Ovary (tissue), 9 donors: ENCODE data around the gene SLC17A9. TPM values are rescaled to one million over a fixed set of nuclear protein-coding genes. Genes with fewer than 3 reads are reported as not detected.

Experiments
- DNase-seq, 5 donors: peaks; one replicate each; pipeline ENCODE4 v3.0.0-alpha.2; 2019 to 2020
- H3K27ac ChIP-seq, 2 donors: fragments of 200-600 bp; one replicate each; pipeline versions ENCODE4 v1.5.1 to v1.8.0; 2019 to 2022
- H3K27me3 ChIP-seq: fragments of 200-600 bp; one replicate; pipeline ENCODE4 v1.8.0; 2022
- H3K36me3 ChIP-seq: fragments of 200-600 bp; sonication (generic); one replicate; pipeline ENCODE4 v1.5.1; 2019
- H3K4me1 ChIP-seq: one replicate; pipeline ENCODE4 v1.8.1; 2013; ENCODE audit warnings: mild to moderate bottlenecking, moderate library complexity; ENCODE audit not compliant: insufficient read depth
- H3K4me3 ChIP-seq: fragments of 200-600 bp; sonication (generic); one replicate; pipeline ENCODE4 v1.5.1; 2017
- H3K9me3 ChIP-seq, 2 donors: fragments of 200-600 bp in 1 of 2; sonication (generic) in 1 of 2; one replicate each; pipeline versions ENCODE4 v1.5.1 to v1.8.1; 2013 to 2019; ENCODE audit warnings: mild to moderate bottlenecking in 1 of 2, moderate library complexity in 1 of 2
- EP300 ChIP-seq: sonication (generic); formaldehyde crosslinking; IDR thresholded peaks from one replicate; pipeline ENCODE4 v1.6.1; 2017; ENCODE audit warnings: antibody characterized with exemption
- POLR2A ChIP-seq: fragments of 450-650 bp; IDR thresholded peaks from one replicate; pipeline ENCODE4 v1.6.1; 2017; ENCODE audit warnings: antibody characterized with exemption, mild to moderate bottlenecking, moderate library complexity
- whole genome bisulfite sequencing, 3 donors: extraction: QIAGEN DNeasy Blood & Tissue Kit in 1 of 3; methylation state at CpG; one replicate each; pipeline versions ENCODE4 v1.1.5 to v1.1.7; 2013 to 2017; 5-methylcytosine and 5-hydroxymethylcytosine counted together
- intact Hi-C, 4 donors: fragments of 100-400 bp; cut with DNase I; formaldehyde crosslinking; loops; one replicate each; pipeline versions ENCODE4 v1.11.0 to v1.15.1; 2022 to 2023
- polyA plus RNA-seq, 2 donors: library from polyadenylated mRNA; stranded (reverse); fragments of 200-250 nt in 1 of 2; fragments of 350-450 nt in 1 of 2; fragmentation: Illumina TruSeq in 1 of 2; extraction: RNeasy Lipid Tissue Mini Kit (QIAGEN cat#74804) in 1 of 2; gene quantifications; one replicate each; pipeline ENCODE4 v1.2.3, GENCODE V29; 2013 to 2014
- total RNA-seq, 7 donors: library from RNA; depleted of rRNA in 2 of 7; stranded (reverse); fragments of >200 nt in 2 of 7; fragmentation: NEBNext Ultra II Directional in 3 of 7; extraction: Animal tissue kit (Norgen Biotek cat#: 25700) in 3 of 7; gene quantifications; one replicate each; pipeline versions ENCODE4 v1.1.0 to v1.2.4, GENCODE V29; 2016 to 2023
- TF ChIP-seq, protein P1 (sequence below), 3 donors: fragments of 450-650 bp in 2 of 3; fragments of 200-600 bp in 1 of 3; IDR thresholded peaks; one replicate each; pipeline versions ENCODE4 v1.5.1 to v1.8.0; 2016 to 2022; ENCODE audit warnings: antibody characterized with exemption in 3 of 3, mild to moderate bottlenecking in 1 of 3
- donor health status: DM: no; HTN: no; CAD: no; lungs with moderate emphysema.
- donor health status: DM: no; HTN: no; CAD: no.
- donor health status: Bipolar disorder and iron deficiency.
- donor health status: DM: yes; HTN: yes; CAD: no.
- donor health status: DM: no; HTN: no; CAD: no.
- donor health status: DM: yes; HTN: yes; CAD: no.

Gene SLC17A9
- total and polyA plus RNA-seq, 9 donors, result 0.68 to 7.7 (median 4.7) TPM

DNA sequence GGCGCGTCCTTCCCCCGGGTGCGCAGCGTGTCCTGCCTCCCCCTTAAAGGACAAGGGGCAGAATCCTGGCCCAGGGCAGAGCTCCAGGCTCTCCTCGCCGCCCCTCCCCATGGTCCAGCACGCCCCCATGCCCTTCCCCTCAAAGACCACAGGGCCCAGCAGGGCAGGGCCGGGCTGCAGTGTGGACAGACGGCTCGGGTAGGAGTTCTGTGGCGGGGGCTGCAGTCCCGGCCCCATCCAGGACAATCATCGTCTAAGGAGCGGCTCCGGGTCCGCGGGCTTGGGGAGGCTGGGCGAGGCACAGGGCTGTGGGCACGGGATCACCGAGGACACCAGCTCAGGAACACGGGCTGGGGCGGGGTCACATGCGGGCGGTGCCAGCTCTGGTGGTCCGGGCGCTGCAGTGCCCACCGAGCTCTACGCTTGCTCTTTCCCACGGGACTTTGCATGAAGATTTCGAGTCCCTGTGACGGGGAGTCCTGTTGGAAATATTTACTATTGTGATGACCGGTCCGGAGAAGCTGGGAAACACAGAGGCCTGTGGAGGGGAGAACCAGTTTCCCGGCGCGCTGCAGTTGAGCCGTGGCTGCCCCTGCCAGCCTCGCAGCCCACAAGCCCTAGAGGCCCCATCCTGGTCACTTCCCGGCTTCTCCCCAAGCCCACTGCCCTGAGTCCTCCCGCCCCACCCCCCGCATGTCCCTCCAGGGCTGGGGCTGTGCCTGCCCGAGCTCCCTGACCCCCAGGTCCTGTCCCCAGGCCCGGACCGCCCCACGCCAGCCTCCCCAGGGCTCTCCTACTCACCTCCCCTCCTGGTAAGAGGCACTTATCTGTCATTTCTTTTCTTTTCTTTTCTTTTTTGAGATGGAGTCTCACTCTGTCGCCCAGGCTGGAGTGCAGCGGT lies 20.6 kb downstream of the SLC17A9 start:
- intact Hi-C loops, result loop anchor here in 2 of 4 donors (2.0 kb wide), 2 partner anchors 36 to 38 kb away; no protein-coding TSS in a partner anchor
- 7 to 13% (median 13%) methylated on average over 48 of the region's 48 CpGs for WGBS, 3 donors
- H3K27me3 ChIP-seq, result no peaks in the 10 kb centered on the region

DNA sequence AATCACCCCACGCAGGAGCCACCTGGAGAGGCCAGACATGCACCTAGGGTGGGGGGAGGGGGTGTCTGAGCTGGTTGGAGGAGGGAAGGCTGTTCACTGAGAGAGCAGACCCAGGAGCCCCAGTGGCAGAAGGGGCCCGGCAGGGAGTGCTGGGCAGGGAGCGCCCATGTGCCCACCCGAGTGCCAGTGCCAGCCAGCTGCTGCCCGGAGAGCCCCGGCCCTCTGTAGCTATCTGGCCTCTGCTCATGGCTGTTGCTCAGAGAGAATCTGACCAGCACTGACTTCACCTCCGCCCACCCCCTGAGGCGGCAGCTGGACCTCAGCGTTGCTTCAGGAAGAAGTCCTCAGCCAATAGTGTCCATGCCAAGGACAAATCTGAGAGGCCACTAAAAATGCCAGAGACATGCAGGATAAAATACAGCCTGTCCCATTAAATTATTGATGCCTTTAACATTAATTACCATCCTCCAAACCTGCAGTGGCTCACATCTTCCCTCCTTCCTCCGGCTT lies 22.8 kb downstream of the SLC17A9 start:
- Histone ChIP-seq H3K27ac (no peak overlapping the region), H3K9me3 (no peaks in the 10 kb centered on the region), H3K4me3 (no peak overlapping the region), H3K27me3 (no peaks in the 10 kb centered on the region), H3K4me1 (peaks cover 5% of the 10 kb centered on the region), H3K36me3 (no peaks in the 10 kb centered on the region)
- TF ChIP-seq EP300 (no peak), POLR2A (no peak)
- TF ChIP-seq, protein P1, sequence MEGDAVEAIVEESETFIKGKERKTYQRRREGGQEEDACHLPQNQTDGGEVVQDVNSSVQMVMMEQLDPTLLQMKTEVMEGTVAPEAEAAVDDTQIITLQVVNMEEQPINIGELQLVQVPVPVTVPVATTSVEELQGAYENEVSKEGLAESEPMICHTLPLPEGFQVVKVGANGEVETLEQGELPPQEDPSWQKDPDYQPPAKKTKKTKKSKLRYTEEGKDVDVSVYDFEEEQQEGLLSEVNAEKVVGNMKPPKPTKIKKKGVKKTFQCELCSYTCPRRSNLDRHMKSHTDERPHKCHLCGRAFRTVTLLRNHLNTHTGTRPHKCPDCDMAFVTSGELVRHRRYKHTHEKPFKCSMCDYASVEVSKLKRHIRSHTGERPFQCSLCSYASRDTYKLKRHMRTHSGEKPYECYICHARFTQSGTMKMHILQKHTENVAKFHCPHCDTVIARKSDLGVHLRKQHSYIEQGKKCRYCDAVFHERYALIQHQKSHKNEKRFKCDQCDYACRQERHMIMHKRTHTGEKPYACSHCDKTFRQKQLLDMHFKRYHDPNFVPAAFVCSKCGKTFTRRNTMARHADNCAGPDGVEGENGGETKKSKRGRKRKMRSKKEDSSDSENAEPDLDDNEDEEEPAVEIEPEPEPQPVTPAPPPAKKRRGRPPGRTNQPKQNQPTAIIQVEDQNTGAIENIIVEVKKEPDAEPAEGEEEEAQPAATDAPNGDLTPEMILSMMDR (IDR thresholded peaks at IDR 0.05), result no peak
- intact Hi-C loops, result no loop called here
- 41 to 51% (median 45%) methylated on average over 7 to 10 of the region's 10 CpGs for WGBS, 3 donors
- DNase-seq, result no peak

More for the DNA sequence above, 20.6 kb downstream of the SLC17A9 start:
- TF ChIP-seq EP300, result no peak
- TF ChIP-seq, protein P1 (IDR thresholded peaks at IDR 0.05), result no peak
- no peak for TF ChIP-seq POLR2A
- H3K36me3 ChIP-seq, result no peaks in the 10 kb centered on the region
- no peaks in the 10 kb centered on the region for H3K9me3 ChIP-seq
- H3K4me3 ChIP-seq, result no peak overlapping the region
- peaks cover 5% of the 10 kb centered on the region for H3K4me1 ChIP-seq
- no peak overlapping the region for H3K27ac ChIP-seq
- no peak for DNase-seq

DNA sequence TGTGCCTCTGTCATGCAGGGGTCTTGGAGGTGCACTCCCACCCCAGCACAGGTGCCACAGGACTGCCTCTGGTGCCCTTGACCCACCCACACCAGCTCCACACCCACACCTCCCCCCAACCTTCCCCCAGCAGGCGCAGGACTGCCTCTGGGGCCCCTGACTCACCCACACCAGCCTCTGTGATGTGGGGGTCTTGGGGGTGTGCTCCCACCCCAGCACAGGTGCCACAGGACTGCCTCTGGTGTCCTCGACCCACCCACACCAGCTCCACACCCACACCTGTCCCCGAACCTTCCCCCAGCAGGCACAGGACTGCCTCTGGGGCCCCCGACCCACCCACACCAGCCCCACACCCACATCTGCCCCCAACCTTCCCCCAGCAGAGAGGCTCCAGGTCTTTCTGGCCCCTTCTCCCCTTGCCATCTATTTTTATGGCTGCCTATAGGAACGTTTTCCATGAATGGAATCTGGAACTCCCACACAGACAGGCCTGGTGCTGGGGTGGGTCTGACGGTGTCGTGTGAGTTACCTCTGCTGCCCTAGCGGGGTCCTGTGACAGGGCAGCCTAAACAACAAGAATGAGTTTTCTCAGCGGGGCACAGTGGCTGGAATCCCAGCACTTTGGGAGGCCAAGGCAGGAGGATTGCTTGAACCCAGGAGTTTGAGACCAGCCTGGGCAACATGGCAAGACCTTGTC lies 23.5 kb downstream of the SLC17A9 start:
- no peak for TF ChIP-seq POLR2A
- no peak for TF ChIP-seq EP300
- TF ChIP-seq, protein P1 (IDR thresholded peaks at IDR 0.05), result no peak
- Histone ChIP-seq H3K36me3 (no peaks in the 10 kb centered on the region), H3K4me1 (peaks cover 5% of the 10 kb centered on the region), H3K27me3 (no peaks in the 10 kb centered on the region), H3K9me3 (no peaks in the 10 kb centered on the region), H3K27ac (no peak overlapping the region), H3K4me3 (no peak overlapping the region)
- DNase-seq, result no peak
- 36 to 43% (median 39%) methylated on average over 9 of the region's 9 CpGs for WGBS, 3 donors
- intact Hi-C loops, result no loop called here

DNA sequence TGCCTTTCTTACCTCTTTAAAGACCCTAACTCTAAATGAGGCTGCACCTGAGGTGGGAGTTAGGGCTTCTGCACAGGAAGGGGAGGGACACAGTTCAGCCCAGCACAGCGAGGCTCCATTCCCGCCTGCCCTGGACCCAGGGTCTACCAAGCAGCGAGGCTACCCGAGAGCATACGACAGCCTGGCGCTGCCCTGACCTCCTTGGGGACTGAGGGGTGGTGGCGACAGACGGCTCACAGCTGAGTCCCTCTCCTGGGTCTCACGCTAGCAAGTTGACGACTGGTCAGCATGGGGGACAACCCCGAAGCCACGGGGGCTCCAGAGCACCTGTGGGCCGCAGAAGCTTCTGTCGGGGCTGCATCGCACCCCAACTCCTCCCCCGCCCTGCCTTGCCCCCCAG lies 24.4 kb downstream of the SLC17A9 start:
- no peaks in the 10 kb centered on the region for H3K9me3 ChIP-seq
- peaks cover 5% of the 10 kb centered on the region for H3K4me1 ChIP-seq
- H3K27ac ChIP-seq, result no peak overlapping the region
- intact Hi-C loops, result no loop called here
- TF ChIP-seq, protein P1 (IDR thresholded peaks at IDR 0.05), result no peak
- TF ChIP-seq POLR2A, result no peak
- no peaks in the 10 kb centered on the region for H3K27me3 ChIP-seq
- no peak for DNase-seq
- no peaks in the 10 kb centered on the region for H3K36me3 ChIP-seq
- no peak overlapping the region for H3K4me3 ChIP-seq
- WGBS, 3 donors, result 78 to 84% (median 79%) methylated on average over 15 to 16 of the region's 16 CpGs
